Heart right ventricle (tissue), 16 donors: ENCODE data around the gene PRMT3. TPM values are rescaled to one million over a fixed set of nuclear protein-coding genes. Genes with fewer than 3 reads are reported as not detected.
"Not testable (repeated sequence)": the region's sequence is repeated elsewhere in the genome, so short reads cannot be mapped to it uniquely, and the experiment has no call there.

Source experiments
- ATAC-seq, 8 donors: fragments of 200-7000 bp; cut with Tn5 transposase; one replicate each; pipeline ENCODE4 v1.9.1; 2020; ENCODE audit warnings: mild to moderate bottlenecking in 8 of 8, moderate library complexity in 8 of 8, moderate number of reproducible peaks in 1 of 8
- DNase-seq, 2 donors: peaks; one replicate each; pipeline ENCODE4 v3.0.0-alpha.2; 2020
- H3K27ac ChIP-seq, 10 donors: fragments of 200-600 bp; sonication (generic) in 2 of 10; one replicate each; pipeline versions ENCODE4 v1.5.0 to v1.8.0; 2020 to 2022; ENCODE audit warnings: mild to moderate bottlenecking in 3 of 10
- H3K27me3 ChIP-seq, 7 donors: fragments of 200-600 bp; one replicate each; pipeline ENCODE4 v1.8.0; 2021 to 2022; ENCODE audit warnings: mild to moderate bottlenecking in 2 of 7
- H3K36me3 ChIP-seq, 9 donors: fragments of 200-600 bp; sonication (generic) in 1 of 9; one replicate each; pipeline versions ENCODE4 v1.5.0 to v1.8.0; 2020 to 2022; ENCODE audit warnings: mild to moderate bottlenecking in 2 of 9
- H3K4me1 ChIP-seq, 9 donors: fragments of 200-600 bp; sonication (generic) in 1 of 9; one replicate each; pipeline versions ENCODE4 v1.5.0 to v1.8.0; 2020 to 2022; ENCODE audit warnings: mild to moderate bottlenecking in 4 of 9
- H3K4me3 ChIP-seq, 10 donors: fragments of 200-600 bp; sonication (generic) in 2 of 10; one replicate each; pipeline versions ENCODE4 v1.5.0 to v1.8.0; 2020 to 2022; ENCODE audit warnings: mild to moderate bottlenecking in 7 of 10, moderate library complexity in 2 of 10
- H3K9me3 ChIP-seq, 11 donors: fragments of 200-600 bp in 10 of 11; sonication (generic) in 2 of 11; one replicate each; pipeline versions ENCODE4 v1.5.0 to v1.8.0; 2013 to 2022; ENCODE audit warnings: mild to moderate bottlenecking in 2 of 11, control low read depth in 1 of 11, moderate library complexity in 1 of 11
- CTCF ChIP-seq, 9 donors: fragments of 200-600 bp; sonication (generic) in 2 of 9; IDR thresholded peaks; one replicate each; pipeline versions ENCODE4 v1.5.0 to v1.8.0; 2021 to 2022; ENCODE audit warnings: antibody characterized with exemption in 9 of 9, mild to moderate bottlenecking in 5 of 9, moderate library complexity in 1 of 9
- WGBS, 2 donors: extraction: QIAGEN DNeasy Blood & Tissue Kit; methylation state at CpG; one replicate each; pipeline ENCODE4 v1.1.7; 2013; ENCODE audit warnings: inconsistent platforms in 1 of 2; 5-methylcytosine and 5-hydroxymethylcytosine counted together
- intact Hi-C, 10 donors: fragments of 100-400 bp; cut with DNase I; formaldehyde crosslinking; loops; one replicate each; pipeline versions ENCODE4 v1.11.1 to v1.14.2; 2022
- polyA plus RNA-seq, 2 donors: library from polyadenylated mRNA; stranded (reverse); fragments of 200-250 nt; gene quantifications; one replicate each; pipeline ENCODE4 v1.2.3, GENCODE V29; 2013
- total RNA-seq, 10 donors: library from RNA; stranded (reverse); fragmentation: NEBNext Ultra II Directional in 3 of 10; extraction: Animal tissue kit (Norgen Biotek cat#: 25700) in 3 of 10; gene quantifications; one replicate each; pipeline versions ENCODE4 v1.2.1 to v1.2.4, GENCODE V29; 2021 to 2023
- donor health status: Arrhythmogenic right ventricular cardiomyopathy.
- donor health status: ischemic (EF 13 %, LVEDD 7.1; RV severe dilation, severe dysfunction).
- donor health status: healthy with polysubstance abuse.
- donor health status: DM: no; HTN: yes; CAD: no.
- donor health status: DM: no; HTN: no; CAD: no.
- donor health status: ischemic (EF 25% LVEDD 6.9; RV normal size, moderate dysfunction).
- donor health status: ischemic (EF 25% LVEDD 5.7; RV mildly dilated, moderate dysfunction).
- donor health status: healthy.
- donor health status: DM: yes; HTN: yes; CAD: no.
- donor health status: Ischemic cardiomyopathy.
- donor health status: ischemic (EF 35%, LVEDD 5.7; RV mildly dilated, moderate dysfunction).
- donor health status: nonischemic (EF 11% LVEDD 7.7; RV severe dilation, severe dysfunction).
- donor health status: DM: yes; HTN: yes; CAD: no.
- donor health status: PGD.
- donor health status: ischemic (EF 29% LVEDD 5.4; RV normal size, mild dysfunction).
- donor health status: nonischemic (EF 23%, LVEDD 6.1; RV moderate dilation, normal function).

PRMT3 gene
- total and polyA plus RNA-seq, 12 donors = 7.3 to 16.3 (median 11.5) TPM

GRCh38 chr11:20364341-20364792, 23.1 kb upstream of the PRMT3 start:
- Histone ChIP-seq H3K36me3 (peaks cover 0 to 19% (median 0%) of the 10 kb centered on the region in 9 donors), H3K27ac (peak overlapping the region in 9 of 10 donors; percentile 62 to 96 (median 87)), H3K4me3 (peak overlapping the region; percentile 61 to 94 (median 84)), H3K9me3 (no peaks in the 10 kb centered on the region), H3K4me1 (peaks cover 0 to 62% (median 14%) of the 10 kb centered on the region in 9 donors), H3K27me3 (peaks cover 0 to 1% (median 0%) of the 10 kb centered on the region in 7 donors)
- intact Hi-C loops = loop anchor here in 1 of 10 donors (5.0 kb wide), 1 partner anchor 412 kb away; no protein-coding TSS in a partner anchor
- 41 to 52% methylated on average over 6 of the region's 6 CpGs for WGBS, 2 donors
- no peak for TF ChIP-seq CTCF (IDR thresholded peaks at IDR 0.05)
- ATAC-seq (peak; percentile 8 to 35 (median 24)), DNase-seq (no peak)

GRCh38 chr11:20365465-20365864, 22.1 kb upstream of the PRMT3 start:
- H3K27me3 ChIP-seq, DNase-seq, H3K4me3 ChIP-seq, intact Hi-C loops, H3K9me3 ChIP-seq, H3K27ac ChIP-seq, ATAC-seq: not testable (repeated sequence)
- Histone ChIP-seq H3K4me1 (peaks cover 0 to 58% (median 14%) of the 10 kb centered on the region in 9 donors), H3K36me3 (peaks cover 0 to 26% (median 0%) of the 10 kb centered on the region in 9 donors)
- WGBS, 2 donors = 96 to 99% methylated on average over 6 of the region's 6 CpGs

GRCh38 chr11:20367313-20367948, 20.1 kb upstream of the PRMT3 start:
- Histone ChIP-seq H3K9me3 (no peaks in the 10 kb centered on the region), H3K4me3 (no peak overlapping the region), H3K36me3 (peaks cover 0 to 41% (median 5%) of the 10 kb centered on the region in 9 donors), H3K27ac (peak overlapping the region in 1 of 10 donors; percentile 53), H3K4me1 (peaks cover 0 to 50% (median 12%) of the 10 kb centered on the region in 9 donors), H3K27me3 (no peaks in the 10 kb centered on the region)
- DNase-seq (no peak), ATAC-seq (no peak)
- 75 to 79% methylated on average over 9 of the region's 9 CpGs for WGBS, 2 donors
- TF ChIP-seq CTCF (IDR thresholded peaks at IDR 0.05) = no peak
- intact Hi-C loops = no loop called here

- H3K4me3 ChIP-seq = no peak overlapping the region
- H3K36me3 ChIP-seq = peaks cover 0 to 51% (median 5%) of the 10 kb centered on the region in 9 donors
- H3K27ac ChIP-seq = peak overlapping the region in 1 of 10 donors; percentile 53
- H3K9me3 ChIP-seq = no peaks in the 10 kb centered on the region
- H3K27me3 ChIP-seq = no peaks in the 10 kb centered on the region
- DNase-seq (no peak), ATAC-seq (no peak)
- H3K4me1 ChIP-seq = peaks cover 0 to 41% (median 8%) of the 10 kb centered on the region in 9 donors
- no peak for TF ChIP-seq CTCF (IDR thresholded peaks at IDR 0.05)
- intact Hi-C loops = no loop called here
Measured at GRCh38 chr11:20368438-20368837, 19.1 kb upstream of the PRMT3 start.

- TF ChIP-seq CTCF (IDR thresholded peaks at IDR 0.05) = no peak
- Histone ChIP-seq H3K27ac (no peak overlapping the region), H3K4me1 (peaks cover 0 to 30% (median 0%) of the 10 kb centered on the region in 9 donors), H3K4me3 (no peak overlapping the region), H3K27me3 (no peaks in the 10 kb centered on the region), H3K9me3 (no peaks in the 10 kb centered on the region), H3K36me3 (peaks cover 0 to 63% (median 5%) of the 10 kb centered on the region in 9 donors)
- ATAC-seq (no peak), DNase-seq (no peak)
- intact Hi-C loops = no loop called here
Measured at GRCh38 chr11:20369826-20370225, 17.7 kb upstream of the PRMT3 start.
